AML-193 (cell line): ENCODE results near the gene EIF3D.

Experiments
- DNase-seq, 2 experiments: peaks; one replicate each; lab custom pipeline; 2025; lab: John Stamatoyannopoulos, UW

EIF3D gene

DNA sequence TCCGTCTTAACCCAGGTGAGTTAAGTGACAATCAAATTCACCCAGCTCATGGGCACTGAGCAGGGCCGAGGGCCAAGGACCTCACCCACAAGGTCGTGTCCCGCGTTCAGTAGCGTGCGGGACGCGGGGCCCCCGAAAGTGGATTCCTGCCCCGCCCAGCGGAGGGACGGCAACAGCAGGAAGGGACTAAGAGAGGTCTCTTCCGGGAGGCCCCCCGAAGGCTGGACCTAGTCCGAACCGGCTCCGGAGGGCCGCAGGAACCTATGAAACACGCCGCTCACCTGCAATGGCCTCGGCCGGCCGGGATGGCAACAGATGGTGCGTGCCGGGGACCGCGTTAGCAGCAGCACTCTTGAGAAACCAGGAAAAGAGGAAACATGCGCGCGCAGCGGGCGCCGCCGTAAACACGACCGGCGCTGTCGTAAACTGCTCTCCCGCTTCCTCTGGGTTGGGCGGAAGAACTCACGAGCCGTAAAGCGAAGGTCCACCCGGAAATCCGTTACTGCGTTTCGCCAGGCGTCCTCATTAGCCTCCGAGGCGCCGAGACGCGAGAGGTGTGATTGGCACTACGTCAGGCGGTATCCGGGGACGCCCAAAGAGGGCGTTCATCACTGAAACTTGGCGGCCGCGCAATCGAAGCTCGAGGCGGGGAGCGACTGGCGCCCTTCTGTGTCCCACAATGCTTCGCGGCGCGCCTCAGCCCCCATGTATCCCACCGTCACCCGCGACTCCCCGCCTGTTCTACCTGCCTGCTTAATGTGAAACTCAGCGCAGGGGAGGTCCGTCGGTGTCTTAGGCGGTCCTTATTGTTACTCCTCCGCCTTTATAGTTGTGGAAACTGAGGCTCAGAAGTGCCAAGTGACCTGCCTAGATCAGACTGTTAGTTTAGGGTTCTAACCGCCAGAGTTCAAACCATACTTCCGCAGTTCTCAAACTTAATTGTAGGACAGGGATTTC, at the start of gene EIF3D:
Gene EIF3D, minus strand, starts transcription at position 372 of the 957 bp plus-strand sequence. CDS start 3,045 bp downstream, outside the sequence.
- DNase-seq, result peak; percentile 99

DNA sequence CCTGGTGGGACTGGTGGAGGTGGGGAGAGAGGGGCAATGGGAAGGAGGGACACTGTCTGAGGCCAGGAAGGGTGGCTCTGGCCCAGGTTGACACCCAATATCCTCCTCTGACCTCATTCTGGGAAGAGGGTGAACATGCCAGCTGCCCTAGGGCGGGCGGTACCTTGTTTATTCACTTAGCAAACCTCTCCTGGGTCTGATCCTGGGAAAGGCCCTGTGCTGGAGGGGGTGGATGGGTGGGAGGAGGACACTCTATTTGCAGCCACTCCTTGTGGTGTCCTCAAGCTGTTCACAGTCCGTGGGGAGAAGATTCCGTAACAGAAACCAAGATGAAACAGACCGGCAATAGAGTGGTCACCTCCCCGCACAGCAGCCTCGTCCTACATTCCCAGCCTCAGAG, 49.7 kb upstream of the EIF3D start:
- DNase-seq, result no peak

- DNase-seq, result no peak
Measured at GRCh38 chr22:36577019-36577418, 48.1 kb upstream of the EIF3D start.

- DNase-seq, result no peak
Measured at GRCh38 chr22:36574728-36575127, 45.8 kb upstream of the EIF3D start.

- DNase-seq, result no peak
Measured at GRCh38 chr22:36573815-36574363, 44.9 kb upstream of the EIF3D start.

- no peak for DNase-seq
Measured at GRCh38 chr22:36571991-36572390, 43.0 kb upstream of the EIF3D start.

DNA sequence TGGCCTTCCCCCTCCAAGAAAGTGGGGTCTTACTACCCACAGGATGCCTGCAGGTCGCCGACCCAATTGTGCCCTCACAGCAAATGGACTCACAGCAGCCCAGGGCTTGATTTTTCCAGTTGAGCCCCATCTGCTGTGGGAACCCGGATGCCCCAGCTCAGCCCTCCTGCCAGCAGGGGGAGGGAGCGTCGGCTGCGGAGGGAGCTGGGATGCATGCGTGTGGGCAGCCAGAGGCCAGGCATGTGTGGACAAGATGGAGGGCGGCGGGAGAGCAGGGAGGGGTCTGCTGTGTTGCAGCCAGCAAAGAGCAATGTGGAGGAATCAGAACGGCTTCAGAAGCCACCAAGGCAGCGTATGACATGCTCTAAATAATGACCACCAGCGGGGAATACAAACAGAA, 41.0 kb upstream of the EIF3D start:
- no peak for DNase-seq

GRCh38 chr22:36568846-36569245, 39.9 kb upstream of the EIF3D start:
- no peak for DNase-seq

- DNase-seq, result no peak
Measured at GRCh38 chr22:36566720-36567119, 37.8 kb upstream of the EIF3D start.

DNA sequence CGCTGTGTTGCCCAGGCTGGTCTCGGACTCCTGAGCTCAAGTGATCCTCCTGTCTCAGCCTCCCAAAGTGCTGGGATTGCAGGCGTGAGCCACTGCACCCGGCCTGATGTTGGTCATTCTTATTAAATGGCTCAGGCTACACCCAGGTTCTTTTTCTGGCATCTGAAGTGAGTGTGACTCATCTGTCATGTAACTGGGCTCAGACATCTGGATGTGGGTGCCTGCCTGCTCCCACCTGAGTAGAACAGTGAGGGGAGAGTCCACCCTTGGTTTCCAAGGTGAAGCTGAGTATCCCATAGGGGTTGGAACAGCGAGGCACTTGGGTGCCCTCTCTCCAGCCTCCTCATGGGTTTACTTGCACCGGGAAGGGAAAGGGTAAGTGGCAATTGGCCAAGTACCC, 36.7 kb upstream of the EIF3D start:
- no peak for DNase-seq

DNA sequence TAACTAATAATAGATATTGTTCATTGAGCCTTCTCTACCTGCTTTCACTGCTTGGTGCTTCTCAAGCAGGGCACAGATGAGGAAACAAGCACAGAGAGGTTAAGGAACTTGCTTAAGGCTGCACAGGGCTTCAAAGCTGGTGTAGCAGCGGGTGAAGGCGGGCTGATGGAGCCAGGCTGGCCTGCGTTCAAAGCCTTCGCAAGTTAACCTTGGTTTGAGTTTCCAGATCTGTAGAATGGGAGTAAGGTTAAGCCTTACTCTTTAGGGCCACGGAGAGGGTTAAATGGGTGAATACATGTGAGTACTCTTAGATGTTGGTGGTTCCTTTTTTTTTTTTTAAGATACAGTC, 36.2 kb upstream of the EIF3D start:
- no peak for DNase-seq

DNA sequence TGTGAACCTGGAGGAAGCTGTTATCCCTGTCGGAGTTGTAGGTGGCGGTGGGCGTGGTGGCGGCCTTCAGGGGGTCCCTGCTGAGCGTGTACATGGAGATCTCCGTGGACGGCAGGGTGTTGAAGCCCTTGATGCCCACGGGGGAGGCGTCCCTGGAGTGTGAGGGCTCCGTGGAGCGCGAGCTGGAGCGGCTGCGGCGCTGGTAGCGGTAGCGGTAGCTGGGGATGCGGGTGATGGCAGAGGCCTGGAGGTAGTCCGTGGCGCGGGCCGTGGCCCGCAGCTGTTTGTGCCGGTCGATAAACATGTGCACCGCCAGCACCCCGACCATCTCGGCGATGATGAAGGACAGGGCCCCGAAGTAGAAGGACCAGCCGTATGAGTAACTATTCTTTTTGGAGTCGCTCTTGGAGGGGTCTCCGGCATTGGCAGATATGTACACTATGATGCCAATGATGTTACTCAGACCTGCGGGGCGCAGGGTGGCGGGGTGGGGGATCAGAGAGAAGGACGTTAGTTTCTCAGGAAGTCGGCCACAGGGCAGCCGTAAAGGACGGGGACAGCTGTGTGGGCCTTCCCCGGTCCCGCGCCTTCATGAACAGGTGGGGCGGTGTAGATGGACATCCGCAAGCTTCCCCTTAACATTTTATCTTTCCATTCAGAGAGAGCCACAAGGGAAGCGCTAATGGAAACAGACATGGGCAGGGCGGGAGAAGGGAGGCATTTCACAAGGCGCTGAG, 35.6 kb upstream of the EIF3D start:
- no peak for DNase-seq

DNA sequence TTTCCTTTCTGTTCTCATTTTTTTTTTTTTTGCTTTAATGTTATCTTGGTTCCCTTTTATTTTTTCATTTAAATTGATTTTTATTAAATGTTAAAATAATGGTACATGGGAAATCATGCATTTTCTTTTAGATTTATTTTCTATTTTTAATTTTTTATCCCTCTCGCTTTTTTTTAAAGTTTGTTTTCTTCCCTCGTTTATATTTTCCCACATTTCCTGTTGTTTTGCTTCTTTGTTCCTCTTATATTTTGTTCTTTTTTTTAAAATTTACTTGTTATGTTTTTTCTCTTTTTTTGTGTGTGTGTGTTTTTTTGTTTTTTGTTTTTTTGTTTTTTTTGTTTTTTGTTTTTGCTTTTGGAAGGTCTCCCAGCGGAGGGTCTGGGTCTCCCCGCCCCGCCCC, 34.9 kb upstream of the EIF3D start:
- no peak for DNase-seq

DNA sequence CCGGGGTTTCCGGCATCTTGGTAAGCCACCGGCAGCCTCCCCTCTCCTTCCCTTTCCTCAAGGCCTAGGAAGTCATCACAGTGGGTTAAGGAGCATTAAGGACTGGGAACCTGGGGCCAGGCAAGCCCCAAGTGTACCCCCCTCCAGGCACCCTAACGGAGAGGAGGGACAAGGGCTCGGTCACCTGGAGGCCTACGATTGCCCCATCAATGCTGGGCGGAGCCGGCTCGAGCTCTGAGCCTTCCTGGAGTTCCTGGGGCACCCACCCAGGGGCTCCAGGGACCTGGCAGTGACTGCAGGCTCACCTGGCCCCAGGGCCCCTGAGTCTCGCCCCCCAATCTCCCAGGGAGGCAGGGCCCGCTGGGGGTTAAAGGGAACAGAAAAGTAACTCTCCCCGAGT, 34.5 kb upstream of the EIF3D start:
- no peak for DNase-seq

GRCh38 chr22:36563001-36563400, 34.0 kb upstream of the EIF3D start:
- no peak for DNase-seq

GRCh38 chr22:36562261-36562835, 33.4 kb upstream of the EIF3D start:
- no peak for DNase-seq

GRCh38 chr22:36561291-36561811, 32.4 kb upstream of the EIF3D start:
- no peak for DNase-seq

DNA sequence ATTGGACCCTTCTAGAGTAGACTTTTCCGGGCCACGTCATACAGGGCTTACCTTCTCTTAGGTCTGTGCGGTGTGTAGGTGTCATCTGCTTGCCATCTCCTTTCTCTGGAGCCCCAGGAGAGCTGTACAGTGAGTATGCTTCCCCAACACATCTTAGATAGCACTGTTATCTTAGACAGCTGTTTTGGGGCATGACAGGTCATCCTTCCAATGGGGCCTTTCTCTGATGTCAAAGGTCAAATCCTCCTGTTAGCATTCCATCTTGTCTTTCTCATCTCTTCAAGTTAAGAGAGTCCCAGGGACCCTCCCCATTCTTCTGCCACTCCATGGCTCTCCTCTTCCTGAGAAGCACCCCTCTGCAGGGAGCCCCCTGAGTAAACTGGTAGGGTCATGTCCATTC, 31.0 kb upstream of the EIF3D start:
- DNase-seq, result no peak

- DNase-seq, result no peak
Measured at GRCh38 chr22:36554098-36554497, 25.1 kb upstream of the EIF3D start.

- DNase-seq, result peak; percentile 29 to 37
Measured at GRCh38 chr22:36552289-36552688, 23.3 kb upstream of the EIF3D start.

- no peak for DNase-seq
Measured at GRCh38 chr22:36550701-36551495, 21.9 kb upstream of the EIF3D start.
